GM21381 (cell line): ENCODE measurements around the gene GPR107.

Source experiments
- ATAC-seq: cut with Tn5 transposase; IDR thresholded peaks from one replicate; pipeline ENCODE4 v1.9.1; 2021; ENCODE audit warnings: mild to moderate bottlenecking, moderate library complexity; ENCODE audit not compliant: unreplicated experiment

The GPR107 gene

DNA sequence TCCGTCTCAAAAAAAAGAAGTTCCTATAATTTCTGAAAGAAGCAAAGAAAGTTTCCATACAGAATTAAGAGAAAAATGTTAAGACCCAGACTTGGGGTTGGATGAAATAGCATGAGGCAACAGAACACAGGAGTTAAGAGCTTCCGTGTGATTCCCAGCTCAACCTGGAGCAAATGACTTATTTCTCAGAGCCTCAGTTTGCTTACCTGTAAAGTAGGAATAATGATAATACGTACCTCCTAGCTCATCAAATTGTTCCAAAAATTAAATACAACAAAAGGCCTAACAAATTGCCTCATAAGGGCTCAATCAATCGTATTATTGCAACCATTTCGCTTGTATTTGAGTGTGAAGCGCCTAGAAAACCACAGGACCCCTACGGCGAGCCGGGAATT, 600 bp upstream of the GPR107 start:
- ATAC-seq = no peak

DNA sequence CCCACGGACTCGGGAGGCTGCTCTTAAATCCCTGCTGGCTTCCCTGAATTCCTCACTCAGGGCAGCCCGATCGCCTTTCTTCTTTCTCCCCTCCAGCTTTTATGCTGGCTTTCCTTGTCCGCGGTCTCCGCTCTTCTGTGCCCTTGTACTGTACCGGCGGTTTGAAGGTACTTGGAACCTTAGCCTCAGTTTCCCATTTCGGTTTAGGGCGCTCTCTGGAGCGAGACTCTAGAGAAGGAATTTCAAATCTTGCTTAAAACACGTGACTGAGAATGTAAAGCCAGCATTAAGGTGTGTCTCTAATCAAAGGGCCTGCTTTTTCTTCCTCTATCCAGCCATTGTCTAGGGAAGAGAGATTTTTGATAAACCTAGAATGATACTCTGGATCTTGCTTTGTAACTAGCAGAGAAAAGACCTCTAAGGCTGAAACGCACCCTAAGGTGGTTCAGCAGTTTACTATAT, 650 bp downstream of the GPR107 start:
- ATAC-seq = no peak

DNA sequence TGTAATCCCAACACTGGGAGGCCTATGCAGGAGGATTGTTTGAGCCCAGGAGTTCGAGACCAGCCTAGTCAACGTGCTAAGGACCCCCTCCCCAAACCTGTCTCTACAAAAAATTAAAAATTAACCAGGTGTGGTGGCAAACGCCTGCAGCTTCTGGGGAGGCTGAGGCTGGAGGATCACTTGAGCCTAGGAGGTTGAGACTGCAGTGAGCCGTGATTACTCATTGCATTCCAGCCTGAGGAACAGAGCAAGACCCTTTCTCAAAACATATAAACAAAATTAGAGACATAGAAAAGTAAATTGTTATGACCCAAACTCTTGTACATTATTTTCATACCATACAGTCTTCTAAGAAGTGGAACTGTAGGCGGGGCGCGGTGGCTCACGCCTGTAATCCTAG, 1.1 kb downstream of the GPR107 start:
- ATAC-seq = no peak

DNA sequence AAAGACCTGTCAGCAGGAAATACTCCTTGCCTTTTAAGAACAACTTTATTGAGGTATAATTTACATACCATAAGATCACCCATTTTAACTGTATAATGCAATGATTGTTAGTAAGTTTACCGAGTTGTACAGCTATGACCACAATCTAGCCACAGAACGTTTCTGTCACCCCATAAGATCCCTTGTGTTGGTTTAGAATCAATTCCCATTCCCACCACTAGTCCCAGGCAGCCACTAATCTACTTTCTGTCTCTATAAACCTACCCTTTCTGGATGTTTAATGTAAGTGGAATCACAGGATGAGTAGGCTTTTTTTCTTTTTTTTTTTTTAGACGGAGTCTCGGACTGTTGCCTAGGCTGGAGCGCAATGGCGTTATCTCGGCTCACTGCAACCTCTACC, 4.4 kb downstream of the GPR107 start:
- ATAC-seq = no peak

DNA sequence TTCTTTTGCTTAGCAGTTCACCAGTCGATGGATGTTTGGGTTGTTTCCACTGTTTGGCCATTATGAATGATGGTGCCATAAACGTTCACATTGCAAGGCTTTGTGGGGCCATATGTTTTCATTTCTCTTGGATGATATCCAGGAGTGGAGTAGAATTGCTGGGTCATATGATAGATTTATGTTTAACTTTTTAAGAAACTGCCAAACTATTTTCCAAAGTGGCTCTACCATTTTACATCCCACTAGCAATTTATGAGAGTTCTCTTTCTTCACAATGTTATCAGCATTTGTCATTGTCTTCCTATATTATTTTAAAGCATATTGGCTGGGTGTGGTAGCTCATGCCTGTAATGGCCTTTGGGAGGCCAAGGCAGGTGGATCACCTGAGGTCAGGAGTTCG, 5.2 kb downstream of the GPR107 start:
- ATAC-seq = no peak

DNA sequence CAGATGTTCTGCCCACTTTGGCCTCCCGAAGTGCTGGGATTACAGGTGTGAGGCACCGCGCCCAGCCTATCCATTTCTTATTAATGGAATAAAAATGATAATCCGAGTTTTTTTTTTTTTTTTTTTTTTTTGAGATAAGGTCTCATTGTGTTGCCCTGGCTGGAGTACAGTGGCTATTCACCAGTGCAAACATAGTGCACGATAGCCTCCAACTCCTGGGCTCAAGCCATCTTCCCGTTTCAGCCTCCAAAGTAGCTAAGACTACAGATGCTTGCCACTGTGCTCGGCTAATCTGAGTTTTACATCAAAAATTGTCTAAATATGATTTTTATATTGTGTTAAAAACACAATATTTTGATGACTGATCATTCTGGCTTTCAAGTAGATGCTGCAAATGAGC, 6.6 kb downstream of the GPR107 start:
- ATAC-seq = no peak

DNA sequence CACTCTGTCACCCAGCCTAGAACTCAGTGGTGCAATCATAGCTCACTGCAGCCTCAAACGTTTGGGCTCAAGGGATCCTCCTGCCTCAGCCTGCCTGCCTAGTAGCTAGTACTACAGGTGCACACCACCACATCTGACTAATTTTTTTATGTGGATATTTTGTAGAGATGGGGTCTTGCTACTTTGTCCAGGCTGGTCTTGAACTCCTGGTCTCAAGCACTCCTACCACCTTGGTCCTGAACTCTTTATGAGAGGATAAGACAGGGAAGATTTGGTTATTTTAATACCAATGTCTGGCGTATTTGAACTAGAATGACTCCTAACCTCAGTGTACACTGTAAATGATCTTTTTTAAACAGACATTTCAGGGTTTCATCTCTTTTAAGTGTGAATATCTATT, 9.0 kb downstream of the GPR107 start:
- ATAC-seq = no peak

DNA sequence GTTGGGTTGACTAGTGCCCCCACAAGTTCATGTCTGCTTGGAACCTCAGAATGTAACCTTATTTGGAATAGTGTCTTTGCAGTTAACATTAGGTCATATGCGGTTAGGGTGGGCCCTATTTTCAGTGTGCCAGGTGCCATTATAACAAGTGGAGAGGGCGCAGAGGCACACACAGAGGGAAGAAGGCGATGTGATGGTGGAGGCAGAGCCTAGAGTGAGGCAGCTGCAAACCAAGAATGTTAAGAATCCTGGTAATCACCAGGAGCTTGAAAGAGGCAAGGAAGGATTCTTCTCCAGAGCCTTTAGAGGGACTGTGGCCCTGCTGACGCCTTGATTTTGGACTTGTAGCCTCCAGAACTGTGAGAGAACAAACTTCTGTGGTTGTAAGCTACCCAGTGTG, 10.9 kb downstream of the GPR107 start:
- no peak for ATAC-seq

DNA sequence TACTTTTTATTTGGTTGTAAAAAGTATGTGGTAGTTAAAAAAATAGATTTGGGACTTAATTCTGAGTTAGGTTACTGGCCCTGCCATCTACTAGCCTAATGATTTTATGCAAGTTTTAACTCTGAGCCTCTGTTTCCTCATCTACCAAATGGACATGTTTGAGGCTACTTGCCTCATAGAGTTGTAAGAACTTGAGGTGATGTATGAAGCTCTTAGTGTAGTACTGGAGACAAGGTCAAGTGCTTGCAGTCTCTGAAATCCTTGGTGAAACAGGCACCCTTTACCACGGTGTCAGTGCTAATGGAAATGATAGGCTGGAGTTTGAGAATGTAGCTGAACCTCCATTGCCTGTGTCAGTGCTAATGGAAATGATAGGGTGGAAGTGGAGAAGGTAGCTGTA, 15.3 kb downstream of the GPR107 start:
- ATAC-seq = no peak

DNA sequence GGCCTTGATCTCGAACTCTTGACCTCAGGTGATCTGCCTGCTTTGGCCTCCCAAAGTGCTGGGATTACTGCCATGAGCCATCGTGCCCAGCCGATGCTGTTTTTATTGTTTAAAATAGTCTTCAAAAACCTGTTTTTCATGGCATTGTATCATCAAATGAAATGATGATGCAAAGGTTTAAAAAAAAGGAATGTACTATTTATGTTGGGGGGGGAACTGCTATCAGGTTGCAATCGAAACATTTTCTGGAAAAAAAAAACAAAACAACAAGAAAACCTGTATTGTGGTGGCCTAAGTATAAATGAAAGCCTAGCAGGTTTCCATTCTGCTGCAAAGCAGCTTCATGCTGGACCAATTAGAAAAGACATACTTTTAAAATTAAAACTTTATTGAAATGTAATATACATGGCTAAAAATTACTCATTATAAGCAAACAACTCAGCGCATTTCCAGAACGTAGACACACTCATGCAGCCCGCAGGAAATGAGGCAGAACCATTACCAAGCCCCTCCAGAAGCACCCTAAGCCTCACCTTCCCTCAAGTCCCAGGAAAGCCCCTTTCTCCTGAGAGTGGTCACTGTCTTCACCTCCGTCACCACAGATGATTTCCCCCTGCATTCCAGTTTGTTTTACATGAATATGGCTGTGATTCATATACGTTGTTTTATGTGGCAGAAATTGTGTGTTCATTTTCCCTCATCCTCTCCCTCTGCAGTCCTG, 19.0 kb downstream of the GPR107 start:
- ATAC-seq = no peak

DNA sequence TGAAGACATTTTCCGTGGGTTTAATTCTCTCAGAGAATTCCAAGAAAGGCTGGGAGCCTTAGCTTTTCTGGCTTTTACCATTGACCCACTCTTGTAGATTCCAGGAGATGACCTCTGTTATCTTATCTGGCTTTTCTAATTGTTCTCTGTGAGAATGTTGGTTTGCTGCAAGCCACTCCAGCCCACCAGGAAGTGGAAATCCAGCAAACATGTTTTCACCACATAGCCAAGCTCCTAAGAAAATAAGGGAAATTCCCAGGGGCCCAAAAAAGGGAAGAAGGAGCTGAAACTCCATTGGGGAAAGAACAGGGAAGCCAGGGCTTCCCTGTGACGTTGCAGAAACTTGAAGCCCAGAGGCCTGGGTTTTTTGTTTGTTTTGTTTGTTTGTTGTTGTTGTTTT, 19.7 kb downstream of the GPR107 start:
- no peak for ATAC-seq

DNA sequence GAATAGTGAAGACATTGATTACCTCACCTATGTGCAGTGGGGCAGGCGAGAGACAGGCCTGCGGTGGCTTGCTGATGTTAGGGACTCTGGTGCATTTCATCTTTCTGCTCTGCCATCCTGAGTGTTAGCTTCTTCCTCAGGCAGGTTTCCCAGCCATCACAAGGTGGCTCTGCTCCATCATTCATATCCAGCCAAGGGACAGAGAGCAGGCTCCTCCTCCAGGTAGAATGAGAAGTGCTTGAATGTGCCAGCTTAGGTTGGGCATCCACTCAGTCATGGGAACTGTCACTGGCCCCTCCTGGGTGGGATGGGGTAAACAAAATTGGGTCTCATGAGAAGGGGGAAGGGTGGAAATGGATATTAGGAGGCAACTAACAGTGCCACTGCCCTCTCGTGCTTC, 24.8 kb downstream of the GPR107 start:
- no peak for ATAC-seq

DNA sequence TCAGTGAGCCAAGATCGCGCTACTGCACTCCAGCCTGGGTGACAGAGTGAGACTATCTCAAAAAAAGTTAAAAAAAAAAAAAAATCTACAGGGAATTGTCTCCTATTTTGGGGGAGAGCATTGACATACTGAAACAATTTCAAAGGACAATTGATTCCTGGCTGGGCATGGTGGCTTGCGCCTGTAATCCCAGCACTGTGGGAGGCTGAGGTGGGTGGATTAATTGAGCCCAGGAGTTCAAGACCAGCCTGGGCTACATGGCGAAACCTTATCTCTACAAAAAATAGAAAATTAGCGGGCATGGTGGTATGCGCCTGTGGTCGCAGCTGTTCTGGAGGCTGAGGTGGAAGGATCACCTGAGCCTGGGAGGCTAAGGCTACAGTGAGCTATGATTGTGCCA, 30.6 kb downstream of the GPR107 start:
- ATAC-seq = no peak

DNA sequence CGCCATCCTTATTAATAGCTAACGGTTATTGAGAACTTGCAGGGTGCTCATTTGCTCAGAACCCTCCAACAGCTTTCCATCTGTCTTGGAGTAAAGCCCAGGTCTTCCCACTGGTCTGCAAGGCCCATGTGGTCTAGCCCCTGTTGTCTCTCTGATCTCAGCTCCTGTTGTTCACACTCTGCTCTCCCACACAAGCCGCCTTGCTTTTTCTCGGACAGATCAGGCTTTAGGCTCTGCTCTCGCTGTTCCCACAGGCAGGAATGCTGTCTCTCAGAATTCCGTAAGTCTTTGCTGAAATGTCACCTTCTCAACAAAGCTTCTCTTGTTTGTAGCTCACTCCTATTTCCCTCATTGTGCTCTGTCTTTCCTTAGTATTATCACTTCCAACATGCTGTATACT, 34.3 kb downstream of the GPR107 start:
- ATAC-seq = no peak

DNA sequence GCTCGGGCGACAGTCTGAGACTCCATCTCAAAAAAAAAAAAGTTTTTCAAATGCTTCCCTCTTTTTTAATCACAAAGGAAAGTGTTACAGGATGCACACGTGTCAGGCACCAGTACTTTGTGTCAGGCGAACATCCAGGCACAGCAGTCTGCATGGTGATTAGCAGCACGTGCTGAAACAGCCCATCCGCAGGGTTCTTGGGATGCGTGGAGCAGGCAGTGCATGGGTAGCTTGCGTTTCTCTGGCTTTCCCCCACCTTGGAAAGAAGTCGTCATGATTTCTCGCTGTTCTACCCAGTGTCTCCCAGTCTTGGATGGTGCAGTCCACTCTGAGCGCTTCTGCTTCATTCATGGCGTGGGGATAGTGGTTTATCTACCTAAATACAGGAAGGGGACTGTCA, 35.4 kb downstream of the GPR107 start:
- ATAC-seq = no peak

DNA sequence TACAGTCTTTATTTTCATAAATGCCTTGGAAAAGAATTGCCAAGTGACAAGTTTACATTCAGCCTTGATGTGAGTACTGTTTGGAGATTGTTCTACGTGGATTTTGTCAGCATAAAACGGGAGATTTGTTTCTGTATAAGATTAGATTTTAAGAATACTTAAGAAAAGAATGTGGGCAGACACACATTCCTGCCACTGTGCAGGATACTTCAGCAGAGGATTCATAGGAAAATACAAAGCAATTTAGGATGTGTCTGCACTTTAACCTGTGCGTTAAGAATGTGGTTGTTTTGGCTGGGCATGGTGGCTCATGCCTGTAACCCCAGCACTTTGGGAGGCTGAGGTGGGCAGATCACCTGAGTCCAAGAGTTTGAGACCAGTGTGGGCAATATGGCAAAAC, 37.2 kb downstream of the GPR107 start:
- ATAC-seq = no peak

DNA sequence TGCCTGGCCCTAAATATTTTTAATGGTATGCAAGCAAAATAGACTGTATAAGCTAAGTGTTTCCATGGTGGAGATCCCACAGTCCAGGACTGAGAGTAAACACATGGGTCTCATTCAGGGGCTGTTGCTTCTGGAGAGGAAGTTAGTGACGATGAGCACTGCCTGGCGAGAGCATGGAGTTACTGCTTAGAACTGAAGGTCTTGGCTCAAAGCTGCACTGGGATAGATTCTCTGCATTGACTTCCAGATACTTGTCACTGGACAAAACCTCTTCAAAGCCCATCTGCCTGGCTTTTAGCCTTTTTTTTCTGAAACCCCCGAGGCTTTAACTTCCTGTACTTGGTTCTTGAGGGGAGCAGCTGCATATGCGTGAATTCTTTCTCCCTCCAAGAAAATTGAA, 39.2 kb downstream of the GPR107 start:
- ATAC-seq = no peak

DNA sequence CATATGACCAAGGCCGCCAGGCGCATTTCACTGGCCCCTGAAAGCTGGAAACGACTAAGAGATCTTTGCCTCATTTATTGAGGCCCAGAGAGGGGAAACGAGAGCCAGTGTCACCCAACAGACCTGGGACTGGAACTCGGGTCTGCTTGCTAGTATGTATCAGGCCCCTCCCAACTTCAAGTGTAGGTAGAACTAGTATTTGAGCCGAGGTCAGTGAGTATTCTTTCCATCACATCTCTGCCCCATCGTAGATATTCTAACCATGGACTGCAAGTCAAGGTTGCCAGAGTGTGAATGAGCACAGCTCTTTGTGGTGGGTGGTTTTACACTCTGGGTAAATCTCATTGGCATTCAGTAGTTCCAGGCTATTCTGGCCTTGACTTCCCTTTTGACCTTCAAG, 42.2 kb downstream of the GPR107 start:
- ATAC-seq = no peak

DNA sequence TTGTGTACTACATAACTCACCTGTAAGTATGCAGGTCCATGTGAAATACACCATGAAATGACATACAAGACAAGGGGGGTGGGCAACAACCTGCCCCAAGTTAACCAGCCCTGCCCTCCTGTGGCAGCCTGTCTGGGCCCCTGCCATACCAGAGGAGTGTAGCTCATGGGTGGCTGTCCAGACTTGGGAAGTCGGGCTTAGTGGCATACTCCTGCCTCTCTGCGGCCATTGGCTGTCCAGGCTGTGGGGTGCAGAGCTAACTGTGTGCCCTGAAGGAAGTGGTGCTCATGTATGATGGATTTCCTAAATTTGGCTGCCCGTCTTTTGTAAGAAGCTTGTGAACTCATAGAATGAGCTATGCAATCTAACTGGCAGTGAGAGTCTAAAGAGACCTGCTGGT, 47.0 kb downstream of the GPR107 start:
- ATAC-seq = no peak

DNA sequence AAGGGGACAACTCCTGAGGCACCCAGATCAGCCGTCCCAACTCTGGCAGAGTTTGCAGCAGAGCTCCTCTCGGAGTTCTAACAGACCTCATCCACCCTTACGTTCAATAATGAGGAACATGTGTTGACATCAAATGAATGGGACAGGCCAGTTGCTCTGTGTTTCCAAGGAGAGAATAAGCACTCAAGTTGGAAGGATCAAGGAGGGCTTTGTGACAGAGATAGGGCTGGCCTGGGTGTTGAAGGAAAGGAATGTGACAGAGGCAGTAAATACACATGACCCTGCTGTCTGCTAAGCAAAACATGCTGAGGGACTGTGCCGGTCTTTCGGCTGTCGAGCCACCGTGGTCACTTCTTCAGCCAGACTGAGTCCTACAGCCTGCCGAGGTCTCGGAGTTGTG, 48.2 kb downstream of the GPR107 start:
- ATAC-seq = no peak

DNA sequence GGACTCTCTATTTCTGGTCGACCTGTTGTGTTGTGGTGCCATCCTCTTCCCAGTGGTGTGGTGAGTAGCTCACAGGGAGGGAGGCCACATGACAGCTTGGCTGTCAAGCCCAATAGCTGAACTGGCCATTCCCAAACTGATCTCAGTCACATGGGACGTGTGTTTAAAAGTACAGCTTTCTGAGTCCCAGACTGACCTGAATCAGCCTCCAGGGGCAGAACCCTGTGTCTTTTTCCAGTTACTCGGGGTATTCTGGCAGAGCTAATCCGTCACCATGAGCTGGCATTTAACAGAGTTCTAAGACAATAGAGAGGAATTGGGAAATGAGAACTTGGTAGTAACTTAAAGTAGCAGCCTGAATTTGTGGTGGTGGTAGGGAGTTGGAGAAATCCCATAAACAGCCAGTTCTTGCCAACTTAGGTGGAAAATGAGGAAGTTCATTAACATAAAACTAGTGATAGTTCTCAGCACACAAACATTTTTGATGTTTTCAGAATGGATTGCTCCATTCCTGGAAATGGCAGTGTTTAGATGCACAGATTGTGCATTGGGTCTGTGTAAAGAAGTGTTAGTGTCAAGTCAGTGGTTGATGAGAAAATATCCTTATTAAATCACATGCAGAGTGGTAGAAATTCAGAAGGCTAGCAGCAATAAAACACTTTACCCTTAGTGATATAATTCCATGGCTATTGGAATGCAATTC, 50.9 kb downstream of the GPR107 start:
- no peak for ATAC-seq

DNA sequence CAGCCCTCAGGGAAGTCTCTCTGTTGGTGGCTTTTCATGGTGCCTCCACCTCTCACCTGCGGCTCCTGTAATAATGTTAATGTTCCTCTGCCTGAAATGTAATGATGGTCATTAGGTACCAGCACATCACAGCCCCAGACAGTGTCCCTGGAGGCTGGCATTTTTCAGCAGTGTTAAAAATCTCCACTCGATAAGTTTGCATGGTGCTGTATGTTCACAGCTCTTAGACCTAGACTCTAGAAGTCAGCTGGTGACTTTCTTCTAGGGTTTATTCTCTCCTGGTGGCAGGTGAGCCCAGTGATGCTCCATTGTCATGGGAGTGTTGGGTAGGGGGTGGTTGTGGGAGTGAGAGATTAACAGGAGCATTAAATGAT, 53.1 kb downstream of the GPR107 start:
- no peak for ATAC-seq
